ENCODE measurements around the gene PCSK6.

PCSK6 gene

GRCh38 chr15:101532865-101533264, 43.4 kb upstream of the PCSK6 start:
- no peak overlapping the region for H3K4me2 ChIP-seq (ENCODE audit: low read depth, low read length)
- H3F3A ChIP-seq (ENCODE audit: insufficient read depth, low read length) = no peaks in the 10 kb centered on the region
- H3K9ac ChIP-seq (ENCODE audit: low read length) = no peak overlapping the region
- TF ChIP-seq EZH2phosphoT487 (IDR thresholded peaks at IDR 0.05; ENCODE audit: low read length) (no peak), EZH2 (optimal IDR thresholded peaks at IDR 0.05; ENCODE audit: low read depth, low read length) (no peak), CTCF (IDR thresholded peaks at IDR 0.05; ENCODE audit: low read length) (no peak)
- H3K36me3 ChIP-seq (replicated peaks; ENCODE audit: insufficient read depth, low read length) = no peaks in the 10 kb centered on the region
- H2AFZ ChIP-seq (ENCODE audit: low read length) = no peak overlapping the region
- H3K79me2 ChIP-seq (ENCODE audit: low read length) = no peaks in the 10 kb centered on the region
- no peaks in the 10 kb centered on the region for H3K9me2 ChIP-seq (replicated peaks; ENCODE audit: insufficient read depth, low read length)
- DNase-seq = no peak
- no peak overlapping the region for H3K27ac ChIP-seq (ENCODE audit: low read length)
- H3K4me1 ChIP-seq (ENCODE audit: low read length) = no peaks in the 10 kb centered on the region
- no peaks in the 10 kb centered on the region for H4K20me1 ChIP-seq (ENCODE audit: insufficient read depth, low read length)
- H3K9me3 ChIP-seq (replicated peaks; ENCODE audit: insufficient read depth, low read length) = no peaks in the 10 kb centered on the region
- H3K4me3 ChIP-seq (ENCODE audit: low read length) = no peak overlapping the region
- H3K27me3 ChIP-seq (replicated peaks; ENCODE audit: insufficient read depth, low read length) = peaks cover 37% of the 10 kb centered on the region

GRCh38 chr15:101531170-101531569, 41.7 kb upstream of the PCSK6 start:
- TF ChIP-seq CTCF (IDR thresholded peaks at IDR 0.05; ENCODE audit: low read length) (no peak), EZH2 (optimal IDR thresholded peaks at IDR 0.05; ENCODE audit: low read depth, low read length) (no peak), EZH2phosphoT487 (IDR thresholded peaks at IDR 0.05; ENCODE audit: low read length) (no peak)
- no peaks in the 10 kb centered on the region for H3K9me2 ChIP-seq (replicated peaks; ENCODE audit: insufficient read depth, low read length)
- H3K27me3 ChIP-seq (replicated peaks; ENCODE audit: insufficient read depth, low read length) = peaks cover 26% of the 10 kb centered on the region
- H2AFZ ChIP-seq (ENCODE audit: low read length) = no peak overlapping the region
- no peak overlapping the region for H3K27ac ChIP-seq (ENCODE audit: low read length)
- no peaks in the 10 kb centered on the region for H3K79me2 ChIP-seq (ENCODE audit: low read length)
- no peak overlapping the region for H3K9ac ChIP-seq (ENCODE audit: low read length)
- no peak overlapping the region for H3K4me3 ChIP-seq (ENCODE audit: low read length)
- no peaks in the 10 kb centered on the region for H3F3A ChIP-seq (ENCODE audit: insufficient read depth, low read length)
- H4K20me1 ChIP-seq (ENCODE audit: insufficient read depth, low read length) = no peaks in the 10 kb centered on the region
- no peaks in the 10 kb centered on the region for H3K9me3 ChIP-seq (replicated peaks; ENCODE audit: insufficient read depth, low read length)
- no peaks in the 10 kb centered on the region for H3K36me3 ChIP-seq (replicated peaks; ENCODE audit: insufficient read depth, low read length)
- no peaks in the 10 kb centered on the region for H3K4me1 ChIP-seq (ENCODE audit: low read length)
- H3K4me2 ChIP-seq (ENCODE audit: low read depth, low read length) = no peak overlapping the region
- no peak for DNase-seq

GRCh38 chr15:101530224-101530958, 40.9 kb upstream of the PCSK6 start:
- no peaks in the 10 kb centered on the region for H4K20me1 ChIP-seq (ENCODE audit: insufficient read depth, low read length)
- H3K9me2 ChIP-seq (replicated peaks; ENCODE audit: insufficient read depth, low read length) = no peaks in the 10 kb centered on the region
- H3K27me3 ChIP-seq (replicated peaks; ENCODE audit: insufficient read depth, low read length) = peaks cover 18% of the 10 kb centered on the region
- H3K4me3 ChIP-seq (ENCODE audit: low read length) = no peak overlapping the region
- no peaks in the 10 kb centered on the region for H3F3A ChIP-seq (ENCODE audit: insufficient read depth, low read length)
- TF ChIP-seq EZH2 (optimal IDR thresholded peaks at IDR 0.05; ENCODE audit: low read depth, low read length) = no peak
- no peak for TF ChIP-seq CTCF (IDR thresholded peaks at IDR 0.05; ENCODE audit: low read length)
- no peak for TF ChIP-seq EZH2phosphoT487 (IDR thresholded peaks at IDR 0.05; ENCODE audit: low read length)
- H3K4me1 ChIP-seq (ENCODE audit: low read length) = no peaks in the 10 kb centered on the region
- H2AFZ ChIP-seq (ENCODE audit: low read length) = no peak overlapping the region
- H3K79me2 ChIP-seq (ENCODE audit: low read length) = no peaks in the 10 kb centered on the region
- DNase-seq = no peak
- H3K36me3 ChIP-seq (replicated peaks; ENCODE audit: insufficient read depth, low read length) = no peaks in the 10 kb centered on the region
- no peaks in the 10 kb centered on the region for H3K9me3 ChIP-seq (replicated peaks; ENCODE audit: insufficient read depth, low read length)
- H3K4me2 ChIP-seq (ENCODE audit: low read depth, low read length) = no peak overlapping the region
- H3K27ac ChIP-seq (ENCODE audit: low read length) = no peak overlapping the region
- H3K9ac ChIP-seq (ENCODE audit: low read length) = no peak overlapping the region

Measured in MM.1S (cell line).